Measurements from ENCODE around the gene ZFPL1. TPM values are rescaled to one million over a fixed set of nuclear protein-coding genes. Genes with fewer than 3 reads are reported as not detected.
A peak's percentile ranks its signal among the peaks of the same experiment; 100 is the strongest.

Gene ZFPL1
- total RNA-seq, 2 donors from 2014 or later: 35.7 to 46.6 TPM

DNA sequence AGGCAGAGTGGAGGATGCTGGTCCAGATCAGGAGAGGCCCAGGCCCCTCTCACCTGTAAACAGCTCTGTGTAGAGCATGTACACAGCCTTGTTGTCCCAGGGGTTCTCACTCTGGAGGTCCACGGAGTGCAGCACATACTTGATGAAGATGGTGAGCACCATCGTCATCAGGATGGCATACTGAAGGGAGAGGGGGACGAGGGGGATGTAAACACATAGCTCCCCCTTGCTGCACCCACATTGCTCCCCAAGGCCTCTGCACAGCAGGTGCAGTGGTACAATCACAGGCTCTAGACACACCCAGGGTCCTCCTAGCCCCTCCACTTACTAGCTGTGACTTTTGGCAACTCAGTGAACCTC is 47.4 kb downstream of the ZFPL1 start:
- no peak for DNase-seq
- Mint-ChIP-seq H3K27me3 (ENCODE audit: insufficient read depth) (no peaks in the 10 kb centered on the region), H3K9me3 (no peaks in the 10 kb centered on the region), H3K4me3 (no peak overlapping the region), H3K27ac (no peak overlapping the region), H3K36me3 (ENCODE audit: low read depth) (peaks cover 38% of the 10 kb centered on the region), H3K4me1 (peaks cover 17% of the 10 kb centered on the region)
- Histone ChIP-seq H3K36me3 (ENCODE audit: control insufficient read depth, insufficient read depth, low read length) (peaks cover 57% of the 10 kb centered on the region), H3K9me3 (ENCODE audit: control insufficient read depth, low read length) (no peaks in the 10 kb centered on the region), H3K9ac (ENCODE audit: extremely low read depth, low read length, poor library complexity, severe bottlenecking) (no peak overlapping the region), H3K27ac (ENCODE audit: low read depth, low read length) (no peak overlapping the region), H3K4me1 (ENCODE audit: control insufficient read depth, insufficient read depth, low read length) (no peaks in the 10 kb centered on the region), H3K27me3 (ENCODE audit: control insufficient read depth, insufficient read depth, low read length, poor library complexity, severe bottlenecking) (no peaks in the 10 kb centered on the region), H3K4me3 (ENCODE audit: low read length) (no peak overlapping the region)
- 93% methylated on average over 3 of the region's 3 CpGs; no CpG with 5 or more reads in 1 of the 2 experiments for WGBS, 2 experiments (ENCODE audit: insufficient coverage in 1 of 2, insufficient read length in 1 of 2)
- TF ChIP-seq CTCF (conservative IDR thresholded peaks at IDR 0.05): no peak

DNA sequence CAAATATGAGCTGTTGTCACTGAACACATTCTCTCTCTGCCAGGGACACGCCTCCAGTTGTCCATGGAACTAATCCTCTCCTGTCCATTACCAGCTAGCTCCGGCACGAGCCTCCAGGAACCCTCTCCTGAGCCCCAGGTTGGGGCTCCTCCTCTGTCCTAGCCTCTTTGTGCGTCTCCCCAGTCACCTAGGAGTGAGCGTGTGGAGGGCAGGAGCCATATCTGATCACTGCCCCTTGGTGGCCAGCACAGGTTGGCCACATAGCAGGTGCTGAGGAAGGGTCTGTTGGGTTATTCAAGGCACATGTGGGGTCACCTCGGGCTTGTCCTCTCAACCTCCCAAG is 47.8 kb downstream of the ZFPL1 start:
- Histone ChIP-seq H3K9ac (ENCODE audit: extremely low read depth, low read length, poor library complexity, severe bottlenecking) (no peak overlapping the region), H3K9me3 (ENCODE audit: control insufficient read depth, low read length) (no peaks in the 10 kb centered on the region), H3K27ac (ENCODE audit: low read depth, low read length) (no peak overlapping the region), H3K4me3 (ENCODE audit: low read length) (no peak overlapping the region), H3K4me1 (ENCODE audit: control insufficient read depth, insufficient read depth, low read length) (no peaks in the 10 kb centered on the region), H3K36me3 (ENCODE audit: control insufficient read depth, insufficient read depth, low read length) (peaks cover 52% of the 10 kb centered on the region), H3K27me3 (ENCODE audit: control insufficient read depth, insufficient read depth, low read length, poor library complexity, severe bottlenecking) (no peaks in the 10 kb centered on the region)
- H3K27me3 Mint-ChIP-seq (ENCODE audit: insufficient read depth): no peaks in the 10 kb centered on the region
- H3K36me3 Mint-ChIP-seq (ENCODE audit: low read depth): peaks cover 33% of the 10 kb centered on the region
- H3K4me3 Mint-ChIP-seq: no peak overlapping the region
- peaks cover 19% of the 10 kb centered on the region for H3K4me1 Mint-ChIP-seq
- 85 to 92% methylated on average over 5 to 6 of the region's 6 CpGs for WGBS, 2 experiments (ENCODE audit: insufficient coverage in 1 of 2, insufficient read length in 1 of 2)
- H3K9me3 Mint-ChIP-seq: no peaks in the 10 kb centered on the region
- H3K27ac Mint-ChIP-seq: no peak overlapping the region
- TF ChIP-seq CTCF (conservative IDR thresholded peaks at IDR 0.05): no peak
- no peak for DNase-seq

GRCh38 chr11:65132238-65132987 is 48.4 kb downstream of the ZFPL1 start:
- Histone ChIP-seq H3K4me3 (ENCODE audit: low read length) (peak overlapping the region; percentile 94), H3K27me3 (ENCODE audit: control insufficient read depth, insufficient read depth, low read length, poor library complexity, severe bottlenecking) (no peaks in the 10 kb centered on the region), H3K4me1 (ENCODE audit: control insufficient read depth, insufficient read depth, low read length) (no peaks in the 10 kb centered on the region), H3K9ac (ENCODE audit: extremely low read depth, low read length, poor library complexity, severe bottlenecking) (no peak overlapping the region), H3K36me3 (ENCODE audit: control insufficient read depth, insufficient read depth, low read length) (peaks cover 47% of the 10 kb centered on the region), H3K27ac (ENCODE audit: low read depth, low read length) (no peak overlapping the region), H3K9me3 (ENCODE audit: control insufficient read depth, low read length) (no peaks in the 10 kb centered on the region)
- no peak for TF ChIP-seq CTCF (conservative IDR thresholded peaks at IDR 0.05)
- Mint-ChIP-seq H3K27ac (no peak overlapping the region), H3K9me3 (no peaks in the 10 kb centered on the region), H3K4me3 (peak overlapping the region; percentile 87), H3K27me3 (ENCODE audit: insufficient read depth) (no peaks in the 10 kb centered on the region), H3K36me3 (ENCODE audit: low read depth) (peaks cover 29% of the 10 kb centered on the region), H3K4me1 (peaks cover 19% of the 10 kb centered on the region)
- WGBS, 2 experiments (ENCODE audit: insufficient coverage in 1 of 2, insufficient read length in 1 of 2): 89% methylated on average over 10 of the region's 10 CpGs; no CpG with 5 or more reads in 1 of the 2 experiments
- peak; percentile 26 for DNase-seq
